ENCODE data around the gene MEF2B. TPM values are rescaled to one million over a fixed set of nuclear protein-coding genes. Genes with fewer than 3 reads are reported as not detected.
A peak's percentile ranks its signal among the peaks of the same experiment; 100 is the strongest.

MEF2B gene
- total RNA-seq, 1 donor from 2014 or later = under 0.01 TPM

GRCh38 chr19:19207637-19208572 is 37.8 kb upstream of the MEF2B start:
- DNase-seq (ENCODE audit: low read depth) (no peak), FAIRE-seq (no peak)
- no peak for TF ChIP-seq CTCF (IDR thresholded peaks at IDR 0.05; ENCODE audit: insufficient read depth, low read length, severe bottlenecking)
- Histone ChIP-seq H3K4me3 (ENCODE audit: low read depth, low read length) (no peak overlapping the region), H3K27me3 (ENCODE audit: control insufficient read depth, insufficient read depth, low read length) (peaks cover 8% of the 10 kb centered on the region), H3K36me3 (ENCODE audit: control insufficient read depth, insufficient read depth, low read length) (no peaks in the 10 kb centered on the region)

GRCh38 chr19:19206938-19207337 is 36.9 kb upstream of the MEF2B start:
- peaks cover 7% of the 10 kb centered on the region for H3K27me3 ChIP-seq (ENCODE audit: control insufficient read depth, insufficient read depth, low read length)
- DNase-seq (ENCODE audit: low read depth) (no peak), FAIRE-seq (no peak)
- H3K36me3 ChIP-seq (ENCODE audit: control insufficient read depth, insufficient read depth, low read length) = peaks cover 1% of the 10 kb centered on the region
- H3K4me3 ChIP-seq (ENCODE audit: low read depth, low read length) = no peak overlapping the region
- no peak for TF ChIP-seq CTCF (IDR thresholded peaks at IDR 0.05; ENCODE audit: insufficient read depth, low read length, severe bottlenecking)

- no peaks in the 10 kb centered on the region for H3K27me3 ChIP-seq (ENCODE audit: control insufficient read depth, insufficient read depth, low read length)
- no peak for TF ChIP-seq CTCF (IDR thresholded peaks at IDR 0.05; ENCODE audit: insufficient read depth, low read length, severe bottlenecking)
- FAIRE-seq (no peak), DNase-seq (ENCODE audit: low read depth) (no peak)
- H3K4me3 ChIP-seq (ENCODE audit: low read depth, low read length) = no peak overlapping the region
- H3K36me3 ChIP-seq (ENCODE audit: control insufficient read depth, insufficient read depth, low read length) = peaks cover 3% of the 10 kb centered on the region
Measured at GRCh38 chr19:19205416-19206410, 35.6 kb upstream of the MEF2B start.

- FAIRE-seq (no peak), DNase-seq (ENCODE audit: low read depth) (no peak)
- Histone ChIP-seq H3K27me3 (ENCODE audit: control insufficient read depth, insufficient read depth, low read length) (no peaks in the 10 kb centered on the region), H3K4me3 (ENCODE audit: low read depth, low read length) (no peak overlapping the region), H3K36me3 (ENCODE audit: control insufficient read depth, insufficient read depth, low read length) (peaks cover 3% of the 10 kb centered on the region)
- TF ChIP-seq CTCF (IDR thresholded peaks at IDR 0.05; ENCODE audit: insufficient read depth, low read length, severe bottlenecking) = no peak
Measured at GRCh38 chr19:19204181-19204580, 34.1 kb upstream of the MEF2B start.

- peak; percentile 85 for DNase-seq (ENCODE audit: low read depth)
- H3K4me3 ChIP-seq (ENCODE audit: low read depth, low read length) = peak within 1 kb of the TSS; percentile 49
- no peaks in the 10 kb centered on the region for H3K27me3 ChIP-seq (ENCODE audit: control insufficient read depth, insufficient read depth, low read length)
- TF ChIP-seq CTCF (IDR thresholded peaks at IDR 0.05; ENCODE audit: insufficient read depth, low read length, severe bottlenecking) = no peak
- H3K36me3 ChIP-seq (ENCODE audit: control insufficient read depth, insufficient read depth, low read length) = peaks cover 10% of the 10 kb centered on the region
- FAIRE-seq = no peak
Measured at GRCh38 chr19:19203012-19203856, 33.2 kb upstream of the MEF2B start, which contains the start of gene NR2C2AP. NR2C2AP (minus strand) TSS chr19:19203414; CDS start chr19:19203060, 354 bp downstream.

Measured in bronchial epithelial cell (primary cell).